Stomach smooth muscle (tissue), 2 donors: ENCODE measurements around the gene CCL24.
"Not testable (repeated sequence)": the region's sequence is repeated elsewhere in the genome, so short reads cannot be mapped to it uniquely, and the experiment has no call there.

Source experiments
- H3K27ac ChIP-seq: one replicate; pipeline ENCODE4 v1.7.0; 2013; ENCODE audit warnings: mild to moderate bottlenecking, low read length, inconsistent platforms
- H3K27me3 ChIP-seq, 2 donors: one replicate each; pipeline ENCODE4 v1.7.0; 2013; ENCODE audit warnings: low read length in 2 of 2; ENCODE audit not compliant: insufficient read depth in 2 of 2, control insufficient read depth in 1 of 2
- H3K36me3 ChIP-seq, 2 donors: one replicate each; pipeline ENCODE4 v1.7.0; 2013; ENCODE audit warnings: low read length in 2 of 2; ENCODE audit not compliant: control insufficient read depth in 2 of 2, insufficient read depth in 2 of 2
- H3K4me1 ChIP-seq: one replicate; pipeline ENCODE4 v1.7.0; 2013; ENCODE audit warnings: low read length; ENCODE audit not compliant: control insufficient read depth, insufficient read depth
- H3K4me3 ChIP-seq, 2 donors: one replicate each; pipeline ENCODE4 v1.7.0; 2013; ENCODE audit warnings: low read length in 2 of 2
- H3K9ac ChIP-seq, 2 donors: one replicate each; pipeline ENCODE4 v1.7.0; 2013; ENCODE audit warnings: low read length in 2 of 2, mild to moderate bottlenecking in 1 of 2
- H3K9me3 ChIP-seq, 2 donors: one replicate each; pipeline ENCODE4 v1.7.0; 2013; ENCODE audit warnings: low read length in 2 of 2; ENCODE audit not compliant: control insufficient read depth in 2 of 2
- donor health status: healthy.
- donor health status: Pancreatic carcinoma.

Gene CCL24, protein sequence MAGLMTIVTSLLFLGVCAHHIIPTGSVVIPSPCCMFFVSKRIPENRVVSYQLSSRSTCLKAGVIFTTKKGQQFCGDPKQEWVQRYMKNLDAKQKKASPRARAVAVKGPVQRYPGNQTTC

DNA sequence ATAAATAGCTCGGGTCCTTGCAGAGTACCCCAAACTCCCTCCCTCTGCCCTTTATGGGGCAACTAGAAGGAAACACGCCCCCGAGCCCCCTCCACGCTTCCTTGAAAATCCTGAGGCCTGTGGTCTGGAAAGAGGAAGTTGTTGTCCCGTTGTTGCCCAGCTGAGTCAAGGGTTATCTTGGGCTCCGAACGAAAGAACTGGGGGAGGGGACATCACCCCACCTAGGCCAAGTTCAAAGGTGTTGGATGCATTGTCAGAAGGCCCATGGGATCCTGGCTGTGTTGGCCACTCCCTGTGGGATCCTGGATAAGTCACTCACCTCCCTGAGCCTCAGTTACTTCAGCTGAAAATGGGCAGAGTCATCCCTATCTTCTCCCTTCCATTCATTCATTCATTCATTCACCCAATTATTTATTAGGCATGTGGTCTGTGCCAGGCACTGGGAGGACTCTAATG is at the start of gene CCL24:
CCL24 (minus strand) TSS at position 26 of the 456 bp plus-strand sequence. CDS start 91 bp downstream, outside the sequence.
- H3K27me3 ChIP-seq = peaks cover 0 to 3% of the 10 kb centered on the region in 2 donors
- H3K9me3 ChIP-seq = no peaks in the 10 kb centered on the region
- no peak within 1 kb of the TSS for H3K9ac ChIP-seq
- H3K27ac ChIP-seq = no peak within 1 kb of the TSS
- H3K4me1 ChIP-seq = no peaks in the 10 kb centered on the region
- H3K36me3 ChIP-seq = no peaks in the 10 kb centered on the region
- H3K4me3 ChIP-seq = no peak within 1 kb of the TSS

DNA sequence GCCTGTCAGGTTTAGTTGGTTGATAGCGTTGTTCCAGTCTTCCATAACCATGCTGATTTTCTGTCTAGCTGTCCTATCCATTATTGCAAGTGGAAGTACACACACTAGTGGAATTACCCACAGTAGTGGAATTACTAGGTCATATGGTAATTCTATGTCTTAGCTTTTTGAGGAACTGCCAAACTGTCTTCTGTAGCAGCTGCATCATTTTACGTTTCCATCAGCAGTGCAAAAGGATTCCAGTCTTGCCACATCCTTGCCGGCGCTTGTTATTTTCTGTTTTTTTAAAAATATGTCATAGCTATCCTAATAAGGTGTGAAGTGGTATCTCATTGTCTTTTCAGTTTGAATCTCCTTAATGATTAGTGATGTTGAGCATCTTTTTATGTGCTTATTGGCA is 48.0 kb upstream of the CCL24 start:
- Histone ChIP-seq H3K4me1 (peaks cover 6% of the 10 kb centered on the region), H3K9ac (no peak overlapping the region), H3K9me3 (no peaks in the 10 kb centered on the region), H3K27ac (no peak overlapping the region), H3K27me3 (no peaks in the 10 kb centered on the region), H3K36me3 (no peaks in the 10 kb centered on the region), H3K4me3 (no peak overlapping the region)

DNA sequence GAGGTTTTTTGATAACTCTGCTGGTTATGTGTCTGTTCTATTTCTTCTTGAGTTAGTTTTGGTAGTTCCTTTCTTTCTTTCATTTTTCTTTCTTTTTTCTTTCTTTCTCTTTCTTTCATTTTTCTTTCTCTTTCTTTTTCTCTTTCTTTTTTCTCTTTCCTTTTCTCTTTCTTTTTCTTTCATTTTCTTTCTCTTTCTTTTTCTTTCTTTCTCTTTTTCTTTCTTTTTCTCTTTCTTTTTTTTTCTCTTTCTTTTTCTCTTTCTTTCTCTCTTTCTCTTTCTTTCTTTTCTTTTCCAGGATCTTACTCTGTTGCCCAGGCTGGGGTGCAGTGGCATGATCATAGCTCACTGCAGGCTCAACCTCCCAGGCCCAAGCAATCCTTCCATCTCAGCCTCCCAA is 44.8 kb upstream of the CCL24 start:
- no peak overlapping the region for H3K27ac ChIP-seq
- no peaks in the 10 kb centered on the region for H3K36me3 ChIP-seq
- no peak overlapping the region for H3K9ac ChIP-seq
- no peak overlapping the region for H3K4me3 ChIP-seq
- H3K9me3 ChIP-seq = no peaks in the 10 kb centered on the region
- H3K27me3 ChIP-seq = no peaks in the 10 kb centered on the region
- H3K4me1 ChIP-seq = no peaks in the 10 kb centered on the region

DNA sequence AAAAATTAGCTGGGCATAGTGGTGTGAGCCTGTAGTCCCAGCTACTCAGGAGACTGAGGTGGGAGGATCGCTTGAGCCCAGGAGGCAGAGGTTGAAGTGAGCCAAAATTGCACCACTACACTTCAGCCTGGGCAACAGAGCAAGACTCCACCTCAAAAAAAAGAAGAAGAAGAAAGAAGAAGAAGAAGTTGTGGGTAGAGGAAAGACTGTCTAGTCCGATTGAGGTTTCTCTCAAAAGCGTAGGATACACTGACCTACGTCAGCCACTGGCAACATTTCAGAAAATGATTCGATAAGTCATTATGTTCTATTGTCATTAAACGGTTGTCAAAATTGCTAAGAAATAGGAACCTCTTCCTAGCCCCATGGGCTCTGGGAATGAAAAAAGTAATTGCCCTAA is 42.9 kb upstream of the CCL24 start:
- Histone ChIP-seq H3K9ac (no peak overlapping the region), H3K27ac (no peak overlapping the region), H3K4me1 (no peaks in the 10 kb centered on the region), H3K27me3 (no peaks in the 10 kb centered on the region), H3K9me3 (no peaks in the 10 kb centered on the region), H3K36me3 (no peaks in the 10 kb centered on the region), H3K4me3 (no peak overlapping the region)

DNA sequence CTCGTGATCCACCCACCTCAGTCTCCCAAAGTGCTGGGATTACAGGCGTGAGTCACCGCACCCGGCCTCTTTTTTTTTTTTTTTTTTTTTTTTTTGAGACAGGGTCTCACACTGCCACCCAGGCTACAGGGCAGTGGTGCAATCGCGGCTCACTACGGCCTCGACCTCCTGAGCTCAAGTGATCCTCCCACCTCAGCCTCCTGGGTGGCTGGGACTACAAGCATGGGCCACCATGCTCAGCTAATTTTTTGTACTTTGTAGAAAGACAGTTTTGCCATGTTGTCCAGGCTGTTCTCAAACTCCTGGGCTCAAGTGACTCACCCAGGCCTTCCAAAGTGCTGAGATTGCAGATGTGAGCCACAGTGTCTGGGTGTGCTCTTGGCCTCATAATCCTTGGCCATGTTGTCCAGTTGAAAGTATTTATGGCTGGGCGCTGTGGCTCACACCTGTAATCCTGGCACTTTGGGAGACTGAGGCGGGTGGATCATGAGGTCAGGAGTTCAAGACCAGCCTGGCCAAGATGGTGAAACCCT is 41.3 kb upstream of the CCL24 start:
- not testable (repeated sequence) for H3K9ac ChIP-seq, H3K4me3 ChIP-seq, H3K4me1 ChIP-seq, H3K27me3 ChIP-seq, H3K9me3 ChIP-seq, H3K36me3 ChIP-seq, H3K27ac ChIP-seq

DNA sequence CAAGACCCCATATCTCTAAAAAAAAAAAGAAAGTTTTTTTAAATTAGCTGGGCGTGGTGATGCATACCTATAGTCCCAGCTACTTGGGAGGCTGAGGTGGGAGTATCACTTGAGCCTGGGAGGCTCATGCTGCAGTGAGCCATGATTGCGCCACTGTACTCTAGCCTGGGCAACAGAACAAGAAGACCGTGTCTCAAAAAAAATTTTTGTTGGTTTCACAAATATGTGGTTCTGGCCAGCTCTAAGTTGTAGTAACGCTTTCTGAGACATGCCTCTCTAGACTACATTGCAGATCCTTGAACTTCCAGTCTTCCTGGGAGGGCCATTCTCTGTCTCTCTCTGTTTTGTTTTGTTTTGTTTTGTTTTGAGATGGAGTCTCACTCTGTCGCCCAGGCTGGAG is 40.6 kb upstream of the CCL24 start:
- Histone ChIP-seq H3K36me3 (no peaks in the 10 kb centered on the region), H3K9me3 (no peaks in the 10 kb centered on the region), H3K9ac (no peak overlapping the region), H3K27ac (no peak overlapping the region), H3K4me3 (no peak overlapping the region), H3K4me1 (no peaks in the 10 kb centered on the region), H3K27me3 (no peaks in the 10 kb centered on the region)

DNA sequence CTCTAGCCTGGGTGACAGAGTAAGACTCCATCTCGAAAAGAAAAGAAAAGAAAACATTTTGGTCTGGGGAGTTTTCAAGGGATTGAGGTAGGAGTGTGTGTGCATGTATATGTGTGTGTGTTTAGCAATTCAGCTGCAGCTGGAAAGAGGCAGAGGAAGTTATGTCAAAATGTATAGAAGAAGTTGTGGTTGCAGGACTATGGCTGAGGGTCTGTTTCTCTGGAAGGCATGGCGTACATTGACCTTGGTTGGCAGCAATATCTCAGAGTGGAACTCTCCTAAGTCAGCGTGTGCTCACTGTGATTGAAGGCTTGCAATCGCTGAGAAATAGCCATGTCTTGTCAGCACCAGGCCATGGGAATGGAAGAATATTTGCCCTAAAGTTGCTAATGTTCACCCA is 36.6 kb upstream of the CCL24 start:
- Histone ChIP-seq H3K9me3 (no peaks in the 10 kb centered on the region), H3K4me3 (no peak overlapping the region), H3K27ac (no peak overlapping the region), H3K4me1 (no peaks in the 10 kb centered on the region), H3K36me3 (no peaks in the 10 kb centered on the region), H3K9ac (no peak overlapping the region), H3K27me3 (no peaks in the 10 kb centered on the region)

DNA sequence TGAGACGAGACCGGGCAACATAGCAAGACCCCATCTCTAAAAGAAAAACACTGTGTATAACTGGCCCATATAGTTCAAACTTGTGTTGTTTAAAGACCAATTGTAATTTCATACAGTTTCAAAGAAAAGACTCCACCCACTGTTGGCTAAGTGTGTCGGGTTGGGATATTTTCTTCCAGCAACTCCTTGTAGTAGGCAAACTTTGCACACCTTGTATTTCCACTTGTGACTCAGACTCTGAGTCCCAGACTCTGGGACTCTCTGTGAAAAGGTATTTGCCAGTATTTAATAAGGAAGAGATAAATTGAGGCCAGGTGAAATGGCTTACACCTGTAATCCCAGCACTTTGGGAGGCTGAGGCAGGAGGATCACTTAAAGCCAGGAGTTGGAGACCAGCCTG is 36.0 kb upstream of the CCL24 start:
- H3K4me3 ChIP-seq = no peak overlapping the region
- no peak overlapping the region for H3K9ac ChIP-seq
- no peaks in the 10 kb centered on the region for H3K36me3 ChIP-seq

DNA sequence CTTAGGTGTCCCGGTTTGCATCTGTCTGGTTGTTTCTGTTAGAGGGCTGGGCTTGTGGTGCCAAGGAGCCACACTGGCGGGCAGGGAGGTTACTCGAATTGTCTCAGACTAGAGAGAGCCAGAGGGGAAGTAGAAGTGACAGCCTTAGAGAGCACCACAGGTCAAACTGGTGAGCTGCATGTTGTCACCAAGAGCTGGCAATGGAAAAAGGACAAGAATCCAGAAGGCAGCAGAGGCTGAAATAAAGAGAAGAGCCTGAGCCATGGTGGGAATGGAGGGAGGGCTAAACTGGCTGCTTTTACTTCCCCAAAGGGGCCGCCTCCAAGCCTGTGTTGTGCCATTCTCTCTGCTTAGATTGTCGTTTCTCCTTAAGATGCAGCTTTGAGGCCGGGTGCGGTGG is 34.1 kb upstream of the CCL24 start:
- Histone ChIP-seq H3K36me3 (no peaks in the 10 kb centered on the region), H3K4me3 (no peak overlapping the region), H3K27me3 (no peaks in the 10 kb centered on the region), H3K4me1 (peaks cover 1% of the 10 kb centered on the region), H3K9ac (no peak overlapping the region), H3K27ac (no peak overlapping the region), H3K9me3 (no peaks in the 10 kb centered on the region)

More for the DNA sequence above, 36.0 kb upstream of the CCL24 start:
- H3K4me1 ChIP-seq = no peaks in the 10 kb centered on the region
- H3K9me3 ChIP-seq = no peaks in the 10 kb centered on the region
- H3K27ac ChIP-seq = no peak overlapping the region
- no peaks in the 10 kb centered on the region for H3K27me3 ChIP-seq

DNA sequence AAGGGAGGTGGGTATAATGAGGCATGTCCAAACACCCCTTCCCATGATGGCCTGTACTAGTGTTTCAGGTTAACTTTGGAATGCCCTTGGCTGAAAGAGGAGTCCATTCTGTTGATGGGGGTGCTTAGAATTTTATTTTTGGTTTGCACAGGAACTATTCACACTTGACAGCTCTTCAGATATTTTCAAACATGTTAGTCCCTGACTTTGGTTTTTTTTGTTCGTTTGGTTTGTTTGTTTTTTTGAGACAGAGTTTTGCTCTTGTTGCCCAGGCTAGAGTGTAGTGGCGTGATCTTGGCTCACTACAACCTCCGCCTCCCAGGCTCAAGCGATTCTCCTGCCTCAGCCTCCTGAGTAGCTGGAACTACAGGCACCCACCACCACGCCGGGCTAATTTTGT is 31.5 kb upstream of the CCL24 start:
- not testable (repeated sequence) for H3K27ac ChIP-seq, H3K4me3 ChIP-seq, H3K27me3 ChIP-seq, H3K9ac ChIP-seq, H3K9me3 ChIP-seq, H3K4me1 ChIP-seq, H3K36me3 ChIP-seq

DNA sequence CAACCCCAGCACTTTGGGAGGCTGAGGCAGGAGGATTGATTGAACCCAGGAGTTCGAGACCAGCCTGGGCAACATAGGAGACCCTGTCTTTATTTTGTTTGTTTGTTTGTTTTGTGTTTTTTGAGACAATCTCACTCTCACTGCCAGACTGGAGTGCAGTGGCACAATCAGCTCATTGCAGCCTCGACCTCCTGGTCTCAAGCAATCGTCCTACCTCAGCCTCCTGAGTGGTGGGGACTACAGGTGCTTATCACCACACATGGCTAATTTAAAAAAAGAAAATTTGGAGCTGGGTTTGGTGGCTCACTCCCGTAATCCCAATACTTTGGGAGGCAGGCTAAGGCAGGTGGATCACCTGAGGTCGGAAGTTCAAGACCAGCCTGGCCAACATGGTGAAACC is 30.6 kb upstream of the CCL24 start:
- Histone ChIP-seq H3K4me1 (peaks cover 7% of the 10 kb centered on the region), H3K9ac (no peak overlapping the region), H3K4me3 (no peak overlapping the region)

More for the DNA sequence above, 30.6 kb upstream of the CCL24 start:
- Histone ChIP-seq H3K9me3 (no peaks in the 10 kb centered on the region), H3K27ac (no peak overlapping the region), H3K36me3 (no peaks in the 10 kb centered on the region), H3K27me3 (no peaks in the 10 kb centered on the region)
